Tibial nerve (tissue), 3 donors: ENCODE measurements around the gene PNPLA5.

Experiments
- CTCF ChIP-seq, 5 experiments: fragments of 200-600 bp in 3 of 5; fragments of 450-650 bp in 2 of 5; sonication (generic) in 3 of 5; IDR thresholded peaks; one replicate each; pipeline ENCODE4 v1.5.1; 2016 to 2019; ENCODE audit warnings: antibody characterized with exemption in 5 of 5, mild to moderate bottlenecking in 3 of 5, moderate library complexity in 2 of 5
- POLR2A ChIP-seq, 2 donors: fragments of 450-650 bp; IDR thresholded peaks; one replicate each; pipeline ENCODE4 v1.6.1; 2017; ENCODE audit warnings: antibody characterized with exemption in 2 of 2, mild to moderate bottlenecking in 2 of 2, moderate library complexity in 2 of 2

- TF ChIP-seq CTCF (IDR thresholded peaks at IDR 0.05) (no peak), POLR2A (IDR thresholded peaks at IDR 0.05) (no peak)
Measured at GRCh38 chr22:43862074-43862881, 29.5 kb downstream of the PNPLA5 start, which contains the start of gene SULT4A1.
